K562 (cell line): ENCODE measurements around the gene CD207. TPM values are rescaled to one million over a fixed set of nuclear protein-coding genes. Genes with fewer than 3 reads are reported as not detected.
A peak's percentile ranks its signal among the peaks of the same experiment; 100 is the strongest.

Source experiments
- ARID2 ChIP-seq: fragments of 450-650 bp; IDR thresholded peaks from 2 replicates; pipeline ENCODE4 v1.6.1; 2017; ENCODE audit warnings: antibody characterized with exemption, mild to moderate bottlenecking
- CCNT2 ChIP-seq: IDR thresholded peaks from 2 replicates; pipeline ENCODE4 v1.6.1; 2011; ENCODE audit warnings: borderline replicate concordance, low read depth, mild to moderate bottlenecking, moderate library complexity, mixed read lengths, low read length; ENCODE audit not compliant: insufficient read length; ENCODE audit errors: extremely low read depth
- CTBP1 ChIP-seq: fragments of 450-650 bp; IDR thresholded peaks from 2 replicates; pipeline ENCODE4 v1.6.1; 2016; ENCODE audit warnings: borderline replicate concordance
- FOXK2 ChIP-seq, 2 experiments: fragments of 450-650 bp; IDR thresholded peaks in 1 of 2; conservative IDR thresholded peaks in 1 of 2; 2 replicates each; pipeline ENCODE4 v1.6.1; 2016; ENCODE audit warnings: low read depth in 2 of 2, mild to moderate bottlenecking in 1 of 2
- HDAC2 ChIP-seq: fragments of 450-650 bp; IDR thresholded peaks from 2 replicates; pipeline ENCODE4 v1.6.1; 2016; ENCODE audit warnings: mild to moderate bottlenecking
- KLF16 ChIP-seq: IDR thresholded peaks from 2 replicates; pipeline ENCODE4 v1.6.1; 2016; ENCODE audit warnings: antibody characterized with exemption
- MAZ ChIP-seq, 2 experiments: fragments of 450-650 bp in 1 of 2; sonication (generic) in 1 of 2; formaldehyde crosslinking; IDR thresholded peaks in 1 of 2; conservative IDR thresholded peaks in 1 of 2; 2 replicates each; pipeline versions ENCODE4 v1.4.0 to v1.5.0; 2020; ENCODE audit warnings: mild to moderate bottlenecking in 1 of 2, missing genetic modification reagents in 1 of 2
- MEIS2 ChIP-seq: fragments of 450-650 bp; IDR thresholded peaks from 2 replicates; pipeline ENCODE4 v1.6.1; 2014; ENCODE audit warnings: mild to moderate bottlenecking; ENCODE audit not compliant: partially characterized antibody
- PCBP1 ChIP-seq: fragments of 200-400 bp; formaldehyde crosslinking; IDR thresholded peaks from 2 replicates; pipeline ENCODE4 v1.6.1; 2018; ENCODE audit warnings: mild to moderate bottlenecking, low read depth, low read length; ENCODE audit not compliant: poor library complexity, severe bottlenecking
- PYGO2 ChIP-seq: fragments of 450-650 bp; IDR thresholded peaks from 2 replicates; pipeline ENCODE4 v1.6.1; 2016; ENCODE audit warnings: mild to moderate bottlenecking, missing genetic modification characterization, moderate library complexity, missing compliant biosample characterization
- SIX5 ChIP-seq, 2 experiments: IDR thresholded peaks; 2 replicates each; pipeline ENCODE4 v1.6.1; 2011; ENCODE audit warnings: low read length in 2 of 2, borderline replicate concordance in 1 of 2, low read depth in 1 of 2, mild to moderate bottlenecking in 1 of 2, moderate library complexity in 1 of 2; ENCODE audit not compliant: insufficient read depth in 1 of 2
- SMARCA4 ChIP-seq: fragments of 450-650 bp; IDR thresholded peaks from 2 replicates; pipeline ENCODE4 v1.6.1; 2016
- SMARCE1 ChIP-seq: fragments of 450-650 bp; IDR thresholded peaks from 2 replicates; pipeline ENCODE4 v1.7.1; 2016; ENCODE audit warnings: mild to moderate bottlenecking
- STAT6 ChIP-seq: sonication (generic); formaldehyde crosslinking; IDR thresholded peaks from 2 replicates; pipeline ENCODE4 v1.8.1; 2023; ENCODE audit warnings: mild to moderate bottlenecking, missing genetic modification reagents
- TEAD4 ChIP-seq, 2 experiments: sonication (generic) in 1 of 2; formaldehyde crosslinking in 1 of 2; IDR thresholded peaks; 2 replicates each; pipeline versions ENCODE4 v1.6.1 to v1.8.0; 2012 to 2022; ENCODE audit warnings: borderline replicate concordance in 1 of 2, inconsistent platforms in 1 of 2, low read length in 1 of 2, mild to moderate bottlenecking in 1 of 2, missing genetic modification reagents in 1 of 2
- ZNF449 ChIP-seq: fragments of 250-450 bp; sonication (Bioruptor Pico); IDR thresholded peaks from 2 replicates; pipeline ENCODE4 v1.8.0; 2022; ENCODE audit warnings: moderate library complexity, mild to moderate bottlenecking, inconsistent platforms
- ZNF778 ChIP-seq: fragments of 450-650 bp; formaldehyde crosslinking; IDR thresholded peaks from 2 replicates; pipeline ENCODE4 v1.4.0; 2020; ENCODE audit warnings: mild to moderate bottlenecking, moderate library complexity
- polyA plus RNA-seq, 8 experiments: library from polyadenylated mRNA; depleted of rRNA in 4 of 8; stranded (reverse) in 5 of 8; unstranded in 3 of 8; fragments of >200 nt; fragmentation: Nextera tagmentation in 2 of 8; fragmentation: Illumina TruSeq in 1 of 8; extraction: Ambion mirVana in 2 of 8; extraction: Trizol in 1 of 8; gene quantifications; 2 replicates each; pipeline versions ENCODE4 v1.2.1 to v1.2.3, GENCODE V29; 2011 to 2014; ENCODE audit warnings: inconsistent platforms in 1 of 8, missing spikeins in 1 of 8
- total RNA-seq, 7 experiments: library from RNA; depleted of rRNA in 6 of 7; stranded (reverse); fragments of >200 nt in 6 of 7; fragmentation: Illumina TruSeq in 2 of 7; extraction: Trizol in 2 of 7; gene quantifications; 2 replicates each; pipeline versions ENCODE4 v1.2.1 to v1.2.3, GENCODE V29; 2011 to 2021; ENCODE audit warnings: low replicate concordance in 1 of 7

The CD207 gene
- total and polyA plus RNA-seq, 9 of the 15 experiments (the other 6 are each of a cell fraction or from before 2014, with no cell fraction given), result not detected

GRCh38 chr2:70785137-70785911 is 50.3 kb downstream of the CD207 start (continued):
- TF ChIP-seq HDAC2 (peak; percentile 19; the same call in 1 of the 2 replicates), MAZ (CRISPR knock-in tag; conservative IDR thresholded peaks at IDR 0.05 in 1 of 2, IDR thresholded peaks at IDR 0.05 in 1 of 2) (peak in 1 of 2 experiments; percentile 29; a peak in 1 of 4 replicates), PCBP1 (no peak), ZNF449 (CRISPR knock-in tag) (no peak), KLF16 (peak; percentile 69), ZNF778 (CRISPR knock-in tag) (no peak), TEAD4 (IDR thresholded peaks at IDR 0.05; ENCODE audit: low read length) (peak; percentile 64), TEAD4 (CRISPR knock-in tag; IDR thresholded peaks at IDR 0.05; ENCODE audit: borderline replicate concordance) (no peak), CTBP1 (peak; percentile 31; the same call in 1 of the 2 replicates), FOXK2 (conservative IDR thresholded peaks at IDR 0.05 in 1 of 2, IDR thresholded peaks at IDR 0.05 in 1 of 2; ENCODE audit: low read depth in 2 of 2) (no peak), PYGO2 (tag) (no peak), MEIS2 (peak; percentile 71), CCNT2 (peak; percentile 21), SMARCA4 (peak; percentile 50; the same call in 1 of the 2 replicates), STAT6 (no peak), SIX5 (IDR thresholded peaks at IDR 0.05; ENCODE audit: borderline replicate concordance in 1 of 2, insufficient read depth in 1 of 2, low read depth in 1 of 2, low read length in 2 of 2) (no peak), ARID2 (peak; percentile 69), SMARCE1 (peak; percentile 37; the same call in 1 of the 2 replicates)
